OCI-LY3 (cell line): Measurements from ENCODE around the gene ZFP36L1.

ENCODE experiments used
- EZH2phosphoT487 ChIP-seq: fragments of 200-600 bp; shearing (Covaris generic); IDR thresholded peaks from 2 replicates; pipeline ENCODE4 v1.6.1; 2018; ENCODE audit warnings: antibody characterized with exemption, mixed run types, low read depth
- TF ChIP-seq, protein P1 (sequence below): fragments of 200-600, 300-600 bp; sonication (generic); IDR thresholded peaks from 2 replicates; pipeline ENCODE4 v1.5.1; 2014; ENCODE audit warnings: antibody characterized with exemption, low read length, low read depth

- TF ChIP-seq, protein P1, sequence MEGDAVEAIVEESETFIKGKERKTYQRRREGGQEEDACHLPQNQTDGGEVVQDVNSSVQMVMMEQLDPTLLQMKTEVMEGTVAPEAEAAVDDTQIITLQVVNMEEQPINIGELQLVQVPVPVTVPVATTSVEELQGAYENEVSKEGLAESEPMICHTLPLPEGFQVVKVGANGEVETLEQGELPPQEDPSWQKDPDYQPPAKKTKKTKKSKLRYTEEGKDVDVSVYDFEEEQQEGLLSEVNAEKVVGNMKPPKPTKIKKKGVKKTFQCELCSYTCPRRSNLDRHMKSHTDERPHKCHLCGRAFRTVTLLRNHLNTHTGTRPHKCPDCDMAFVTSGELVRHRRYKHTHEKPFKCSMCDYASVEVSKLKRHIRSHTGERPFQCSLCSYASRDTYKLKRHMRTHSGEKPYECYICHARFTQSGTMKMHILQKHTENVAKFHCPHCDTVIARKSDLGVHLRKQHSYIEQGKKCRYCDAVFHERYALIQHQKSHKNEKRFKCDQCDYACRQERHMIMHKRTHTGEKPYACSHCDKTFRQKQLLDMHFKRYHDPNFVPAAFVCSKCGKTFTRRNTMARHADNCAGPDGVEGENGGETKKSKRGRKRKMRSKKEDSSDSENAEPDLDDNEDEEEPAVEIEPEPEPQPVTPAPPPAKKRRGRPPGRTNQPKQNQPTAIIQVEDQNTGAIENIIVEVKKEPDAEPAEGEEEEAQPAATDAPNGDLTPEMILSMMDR = no peak
- TF ChIP-seq EZH2phosphoT487 = no peak
Measured at GRCh38 chr14:68762953-68763764, 29.7 kb downstream of the ZFP36L1 start.
